ENCODE data around the gene SMAD3. TPM values are rescaled to one million over a fixed set of nuclear protein-coding genes. Genes with fewer than 3 reads are reported as not detected.

SMAD3 gene
- total and polyA plus RNA-seq, 10 of the 15 experiments (the other 5 are each of a cell fraction or from before 2014, with no cell fraction given), result 5.6 to 43.2 (median 16.0) TPM

GRCh38 chr15:67145710-67146109 is 80.3 kb downstream of the SMAD3 start:
- FAIRE-seq (no peak), ATAC-seq (no peak), DNase-seq (ENCODE audit: low read depth, low spot score) (no peak)
- CTCF ChIA-PET, result no interaction called here
- H3K9me3 ChIP-seq (replicated peaks; ENCODE audit: control insufficient read depth, insufficient read depth, low read length), result no peaks in the 10 kb centered on the region
- peaks cover 47% of the 10 kb centered on the region for H3K79me2 ChIP-seq (ENCODE audit: control insufficient read depth, insufficient read depth, low read length)
- SMC1A ChIA-PET (ENCODE audit: uncharacterized antibody, unreplicated experiment), result no interaction called here
- no peaks in the 10 kb centered on the region; a peak in 3 of 4 replicates for H3K36me3 ChIP-seq (ENCODE audit: control insufficient read depth in 2 of 2, insufficient read depth in 2 of 2, low read length in 1 of 2)
- TF ChIP-seq BHLHE40 (IDR thresholded peaks at IDR 0.05; ENCODE audit: borderline replicate concordance in 1 of 2, low read depth in 2 of 2, low read length in 1 of 2) (no peak), MAX (IDR thresholded peaks at IDR 0.05; ENCODE audit: low read depth, low read length) (no peak), MEF2B (IDR thresholded peaks at IDR 0.05; ENCODE audit: partially characterized antibody, poor library complexity, severe bottlenecking) (no peak), YBX1 (IDR thresholded peaks at IDR 0.05) (no peak)
- TF ChIP-seq, protein P1, sequence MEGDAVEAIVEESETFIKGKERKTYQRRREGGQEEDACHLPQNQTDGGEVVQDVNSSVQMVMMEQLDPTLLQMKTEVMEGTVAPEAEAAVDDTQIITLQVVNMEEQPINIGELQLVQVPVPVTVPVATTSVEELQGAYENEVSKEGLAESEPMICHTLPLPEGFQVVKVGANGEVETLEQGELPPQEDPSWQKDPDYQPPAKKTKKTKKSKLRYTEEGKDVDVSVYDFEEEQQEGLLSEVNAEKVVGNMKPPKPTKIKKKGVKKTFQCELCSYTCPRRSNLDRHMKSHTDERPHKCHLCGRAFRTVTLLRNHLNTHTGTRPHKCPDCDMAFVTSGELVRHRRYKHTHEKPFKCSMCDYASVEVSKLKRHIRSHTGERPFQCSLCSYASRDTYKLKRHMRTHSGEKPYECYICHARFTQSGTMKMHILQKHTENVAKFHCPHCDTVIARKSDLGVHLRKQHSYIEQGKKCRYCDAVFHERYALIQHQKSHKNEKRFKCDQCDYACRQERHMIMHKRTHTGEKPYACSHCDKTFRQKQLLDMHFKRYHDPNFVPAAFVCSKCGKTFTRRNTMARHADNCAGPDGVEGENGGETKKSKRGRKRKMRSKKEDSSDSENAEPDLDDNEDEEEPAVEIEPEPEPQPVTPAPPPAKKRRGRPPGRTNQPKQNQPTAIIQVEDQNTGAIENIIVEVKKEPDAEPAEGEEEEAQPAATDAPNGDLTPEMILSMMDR (IDR thresholded peaks at IDR 0.05 in 2 of 3, conservative IDR thresholded peaks at IDR 0.05 in 1 of 3; ENCODE audit: control insufficient read depth in 2 of 3, extremely low read depth in 1 of 3, insufficient read depth in 1 of 3, low read depth in 3 of 3, low read length in 3 of 3), result no peak
- TF ChIP-seq, protein P2, sequence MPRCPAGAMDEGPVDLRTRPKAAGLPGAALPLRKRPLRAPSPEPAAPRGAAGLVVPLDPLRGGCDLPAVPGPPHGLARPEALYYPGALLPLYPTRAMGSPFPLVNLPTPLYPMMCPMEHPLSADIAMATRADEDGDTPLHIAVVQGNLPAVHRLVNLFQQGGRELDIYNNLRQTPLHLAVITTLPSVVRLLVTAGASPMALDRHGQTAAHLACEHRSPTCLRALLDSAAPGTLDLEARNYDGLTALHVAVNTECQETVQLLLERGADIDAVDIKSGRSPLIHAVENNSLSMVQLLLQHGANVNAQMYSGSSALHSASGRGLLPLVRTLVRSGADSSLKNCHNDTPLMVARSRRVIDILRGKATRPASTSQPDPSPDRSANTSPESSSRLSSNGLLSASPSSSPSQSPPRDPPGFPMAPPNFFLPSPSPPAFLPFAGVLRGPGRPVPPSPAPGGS (IDR thresholded peaks at IDR 0.05; ENCODE audit: borderline replicate concordance, insufficient read depth, low read depth, low read length, poor library complexity, severe bottlenecking), result no peak
- BruUV-seq (replicated peaks), result no TSS peak
- no peak overlapping the region for H3K9ac ChIP-seq (ENCODE audit: control insufficient read depth, insufficient read depth, low read length)
- POLR2A ChIA-PET, result no interaction called here
- no peak overlapping the region for H3K4me2 ChIP-seq (ENCODE audit: control insufficient read depth, insufficient read depth)
- WGBS (ENCODE audit: insufficient coverage, insufficient replicate concordance, low lambda C conversion rate, missing lambda C conversion rate), result 96% methylated on average over 4 of the region's 4 CpGs
- peaks cover 14% of the 10 kb centered on the region for H4K20me1 ChIP-seq (ENCODE audit: control insufficient read depth, insufficient read depth)
- RAD21 ChIA-PET (ENCODE audit: unreplicated experiment), result no interaction called here
- intact Hi-C loops (cut with micrococcal nuclease; ENCODE audit: unreplicated experiment), result no loop called here
- no peaks in the 10 kb centered on the region for H3K27me3 ChIP-seq (replicated peaks in 1 of 2; ENCODE audit: control insufficient read depth in 2 of 2, insufficient read depth in 2 of 2, low read length in 1 of 2)
- no peak overlapping the region for H3K4me3 ChIP-seq
- no peak overlapping the region for H3K27ac ChIP-seq (ENCODE audit: control insufficient read depth, insufficient read depth)
- no peak overlapping the region for H2AFZ ChIP-seq (ENCODE audit: control insufficient read depth, low read depth, low read length)
- peaks cover 22% of the 10 kb centered on the region for H3K4me1 ChIP-seq (ENCODE audit: control insufficient read depth, insufficient read depth, low read length)
- in situ Hi-C loops (cut with MboI), result no loop called here
